ENCODE results near the gene ACACA.

The ACACA gene

GRCh38 chr17:37131669-37132611 lies 274.7 kb downstream of the ACACA start:
- H3K9ac ChIP-seq (ENCODE audit: low read depth, low read length, poor library complexity, severe bottlenecking): no peak overlapping the region
- no peaks in the 10 kb centered on the region for H4K20me1 ChIP-seq (ENCODE audit: insufficient read depth, low read length, poor library complexity, severe bottlenecking)
- no peaks in the 10 kb centered on the region for H3K9me3 ChIP-seq (ENCODE audit: insufficient read depth, low read depth, low read length)
- H3F3A ChIP-seq (ENCODE audit: low read depth): peaks cover 10% of the 10 kb centered on the region
- H3K4me2 ChIP-seq (ENCODE audit: low read depth, low read length, poor library complexity, severe bottlenecking): no peak overlapping the region
- no peak overlapping the region for H3K4me3 ChIP-seq (ENCODE audit: low read length, poor library complexity, severe bottlenecking)
- H3K9me2 ChIP-seq (replicated peaks; ENCODE audit: low read depth, low read length): no peaks in the 10 kb centered on the region
- peaks cover 6% of the 10 kb centered on the region; the same call in 1 of the 2 replicates for H3K36me3 ChIP-seq (ENCODE audit: insufficient read depth, low read length)
- H3K4me1 ChIP-seq (ENCODE audit: insufficient read depth, low read length, poor library complexity, severe bottlenecking): peaks cover 62% of the 10 kb centered on the region
- H3K27me3 ChIP-seq (ENCODE audit: insufficient read depth, low read length, poor library complexity, severe bottlenecking): no peaks in the 10 kb centered on the region
- no peak for TF ChIP-seq CTCF (conservative IDR thresholded peaks at IDR 0.05; ENCODE audit: low read length)
- no peak for TF ChIP-seq EZH2phosphoT487 (IDR thresholded peaks at IDR 0.05; ENCODE audit: borderline replicate concordance)
- no peaks in the 10 kb centered on the region for H3K79me2 ChIP-seq (ENCODE audit: insufficient read depth, low read length)
- H2AFZ ChIP-seq (ENCODE audit: low read length): no peak overlapping the region

DNA sequence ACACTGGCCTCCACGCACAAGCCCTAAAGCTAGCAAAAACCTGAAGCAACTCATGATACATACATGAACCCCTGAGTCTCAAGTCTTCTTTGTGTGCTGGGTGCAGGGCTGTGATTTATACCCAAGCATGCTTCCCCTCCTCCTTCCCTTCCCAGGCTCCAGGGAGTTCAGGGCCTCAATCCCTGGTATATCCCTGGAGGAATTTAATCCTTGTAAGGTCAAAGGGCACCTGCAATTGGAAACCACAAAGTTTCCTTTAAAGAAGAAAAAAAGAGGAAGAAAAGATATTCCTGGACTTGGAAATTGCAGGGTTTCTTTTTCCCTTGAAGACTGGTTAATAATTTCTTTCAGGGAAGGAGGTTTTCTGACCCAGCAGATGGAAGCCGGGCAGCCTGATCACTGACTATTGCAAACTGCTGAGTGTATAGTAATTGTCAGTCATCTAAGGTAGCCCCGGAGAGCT lies 275.6 kb downstream of the ACACA start:
- Histone ChIP-seq H3K79me2 (ENCODE audit: insufficient read depth, low read length) (no peaks in the 10 kb centered on the region), H3K36me3 (ENCODE audit: insufficient read depth, low read length) (peaks cover 6% of the 10 kb centered on the region; the same call in 1 of the 2 replicates), H3K4me3 (ENCODE audit: low read length, poor library complexity, severe bottlenecking) (no peak overlapping the region), H3K27me3 (ENCODE audit: insufficient read depth, low read length, poor library complexity, severe bottlenecking) (no peaks in the 10 kb centered on the region), H4K20me1 (ENCODE audit: insufficient read depth, low read length, poor library complexity, severe bottlenecking) (no peaks in the 10 kb centered on the region), H3F3A (ENCODE audit: low read depth) (peaks cover 10% of the 10 kb centered on the region), H3K4me2 (ENCODE audit: low read depth, low read length, poor library complexity, severe bottlenecking) (no peak overlapping the region), H2AFZ (ENCODE audit: low read length) (no peak overlapping the region), H3K9ac (ENCODE audit: low read depth, low read length, poor library complexity, severe bottlenecking) (no peak overlapping the region), H3K4me1 (ENCODE audit: insufficient read depth, low read length, poor library complexity, severe bottlenecking) (peaks cover 70% of the 10 kb centered on the region), H3K9me2 (replicated peaks; ENCODE audit: low read depth, low read length) (no peaks in the 10 kb centered on the region), H3K9me3 (ENCODE audit: insufficient read depth, low read depth, low read length) (no peaks in the 10 kb centered on the region)
- TF ChIP-seq CTCF (conservative IDR thresholded peaks at IDR 0.05; ENCODE audit: low read length) (no peak), EZH2phosphoT487 (IDR thresholded peaks at IDR 0.05; ENCODE audit: borderline replicate concordance) (no peak)

GRCh38 chr17:37124821-37125173 lies 281.8 kb downstream of the ACACA start:
- Histone ChIP-seq H3K79me2 (ENCODE audit: insufficient read depth, low read length) (no peaks in the 10 kb centered on the region), H2AFZ (ENCODE audit: low read length) (no peak overlapping the region), H3K4me2 (ENCODE audit: low read depth, low read length, poor library complexity, severe bottlenecking) (peak overlapping the region; percentile 48), H3K36me3 (ENCODE audit: insufficient read depth, low read length) (peaks cover 29% of the 10 kb centered on the region), H3K9me3 (ENCODE audit: insufficient read depth, low read depth, low read length) (no peaks in the 10 kb centered on the region), H3K4me3 (ENCODE audit: low read length, poor library complexity, severe bottlenecking) (peak overlapping the region; percentile 8), H3K9me2 (replicated peaks; ENCODE audit: low read depth, low read length) (no peaks in the 10 kb centered on the region), H3K4me1 (ENCODE audit: insufficient read depth, low read length, poor library complexity, severe bottlenecking) (peaks cover 49% of the 10 kb centered on the region), H3F3A (ENCODE audit: low read depth) (peaks cover 7% of the 10 kb centered on the region; the same call in 1 of the 2 replicates), H4K20me1 (ENCODE audit: insufficient read depth, low read length, poor library complexity, severe bottlenecking) (no peaks in the 10 kb centered on the region), H3K27me3 (ENCODE audit: insufficient read depth, low read length, poor library complexity, severe bottlenecking) (no peaks in the 10 kb centered on the region), H3K9ac (ENCODE audit: low read depth, low read length, poor library complexity, severe bottlenecking) (peak overlapping the region; percentile 4)
- TF ChIP-seq EZH2phosphoT487 (IDR thresholded peaks at IDR 0.05; ENCODE audit: borderline replicate concordance) (no peak), CTCF (conservative IDR thresholded peaks at IDR 0.05; ENCODE audit: low read length) (no peak)

Data from Loucy (cell line).